Lower lobe of right lung (tissue), 2 donors: ENCODE data around the gene MCM6. TPM values are rescaled to one million over a fixed set of nuclear protein-coding genes. Genes with fewer than 3 reads are reported as not detected.

Experiments used
- ATAC-seq, 2 donors: fragments of 200-7000 bp; cut with Tn5 transposase; one replicate each; pipeline ENCODE4 v1.9.1; 2020 to 2022; ENCODE audit warnings: mild to moderate bottlenecking in 2 of 2, moderate library complexity in 2 of 2
- DNase-seq: peaks from one replicate; pipeline ENCODE4 v3.0.0-alpha.2; 2020
- H3K27ac ChIP-seq: fragments of 200-600 bp; one replicate; pipeline ENCODE4 v1.8.0; 2022
- H3K27me3 ChIP-seq: fragments of 200-600 bp; one replicate; pipeline ENCODE4 v1.8.0; 2022; ENCODE audit warnings: low read depth
- H3K36me3 ChIP-seq: fragments of 200-600 bp; one replicate; pipeline ENCODE4 v1.8.0; 2022; ENCODE audit warnings: mild to moderate bottlenecking
- H3K4me1 ChIP-seq: fragments of 200-600 bp; one replicate; pipeline ENCODE4 v1.8.0; 2022
- H3K4me3 ChIP-seq: fragments of 200-600 bp; one replicate; pipeline ENCODE4 v1.8.0; 2022; ENCODE audit warnings: mild to moderate bottlenecking
- H3K9me3 ChIP-seq: fragments of 200-600 bp; one replicate; pipeline ENCODE4 v1.8.0; 2022
- CTCF ChIP-seq: fragments of 200-600 bp; IDR thresholded peaks from one replicate; pipeline ENCODE4 v1.8.0; 2022; ENCODE audit warnings: antibody characterized with exemption, mild to moderate bottlenecking
- intact Hi-C: fragments of 100-400 bp; cut with DNase I; formaldehyde crosslinking; loops from one replicate; pipeline ENCODE4 v1.11.0; 2022
- total RNA-seq: library from RNA; stranded (reverse); fragmentation: NEBNext Ultra II Directional; extraction: Animal tissue kit (Norgen Biotek cat#: 25700); gene quantifications from one replicate; pipeline ENCODE4 v1.2.1, GENCODE V29; 2021
- donor health status: DM: no; HTN: yes; CAD: no; lungs with severe emphysema.

The MCM6 gene
- total RNA-seq, 1 donor from 2014 or later, result 8.7 TPM

- no peaks in the 10 kb centered on the region for H3K4me1 ChIP-seq
- H3K4me3 ChIP-seq, result no peak overlapping the region
- no peak for ATAC-seq
- H3K27ac ChIP-seq, result no peak overlapping the region
- TF ChIP-seq CTCF, result no peak
- intact Hi-C loops, result no loop called here
- DNase-seq, result no peak
- no peaks in the 10 kb centered on the region for H3K36me3 ChIP-seq
- no peaks in the 10 kb centered on the region for H3K27me3 ChIP-seq
- peaks cover 6% of the 10 kb centered on the region for H3K9me3 ChIP-seq
Measured at GRCh38 chr2:135800513-135801460, 75.5 kb downstream of the MCM6 start.

- intact Hi-C loops, result no loop called here
- Histone ChIP-seq H3K36me3 (no peaks in the 10 kb centered on the region), H3K4me3 (no peak overlapping the region), H3K27me3 (no peaks in the 10 kb centered on the region), H3K4me1 (no peaks in the 10 kb centered on the region), H3K9me3 (peaks cover 6% of the 10 kb centered on the region), H3K27ac (no peak overlapping the region)
- no peak for TF ChIP-seq CTCF
- no peak for ATAC-seq
- DNase-seq, result no peak
Measured at GRCh38 chr2:135799738-135800137, 76.5 kb downstream of the MCM6 start.

- Histone ChIP-seq H3K27ac (no peak overlapping the region), H3K9me3 (peaks cover 6% of the 10 kb centered on the region), H3K4me1 (no peaks in the 10 kb centered on the region), H3K4me3 (no peak overlapping the region), H3K36me3 (no peaks in the 10 kb centered on the region), H3K27me3 (no peaks in the 10 kb centered on the region)
- intact Hi-C loops, result no loop called here
- no peak for TF ChIP-seq CTCF
- DNase-seq (no peak), ATAC-seq (no peak)
Measured at GRCh38 chr2:135798762-135799161, 77.5 kb downstream of the MCM6 start.

- intact Hi-C loops, result no loop called here
- Histone ChIP-seq H3K4me3 (no peak overlapping the region), H3K9me3 (peaks cover 6% of the 10 kb centered on the region), H3K36me3 (no peaks in the 10 kb centered on the region), H3K27ac (no peak overlapping the region), H3K27me3 (no peaks in the 10 kb centered on the region), H3K4me1 (no peaks in the 10 kb centered on the region)
- TF ChIP-seq CTCF, result no peak
- ATAC-seq (no peak), DNase-seq (no peak)
Measured at GRCh38 chr2:135798275-135798705, 78.0 kb downstream of the MCM6 start.

GRCh38 chr2:135797497-135798274, 78.6 kb downstream of the MCM6 start:
- peak; percentile 91 for TF ChIP-seq CTCF
- DNase-seq (peak; percentile 83), ATAC-seq (peak; percentile 87 to 90)
- Histone ChIP-seq H3K27me3 (no peaks in the 10 kb centered on the region), H3K36me3 (no peaks in the 10 kb centered on the region), H3K4me3 (no peak overlapping the region), H3K4me1 (no peaks in the 10 kb centered on the region), H3K27ac (no peak overlapping the region), H3K9me3 (peaks cover 6% of the 10 kb centered on the region)
- intact Hi-C loops, result no loop called here
